GM18951 (cell line): ENCODE data around the gene JPH3.

Experiments used
- POLR2A ChIP-seq: IDR thresholded peaks from 4 replicates; pipeline ENCODE4 v1.6.1; 2011; ENCODE audit warnings: mild to moderate bottlenecking; ENCODE audit not compliant: insufficient read length, insufficient read depth; ENCODE audit errors: extremely low read depth
- in situ Hi-C: fragments of 300-500 bp; cut with MboI; formaldehyde crosslinking; loops from one replicate; pipeline ENCODE4 v1.12.0; 2022; ENCODE audit warnings: low sequenced_read_pairs, mixed read lengths, inconsistent platforms; ENCODE audit not compliant: unreplicated experiment

The JPH3 gene

GRCh38 chr16:87602001-87602775 lies at the start of gene JPH3:
Gene JPH3, plus strand, starts transcription at chr16:87602508. Its CDS starts 639 bp downstream, at chr16:87603147.
- no peak for TF ChIP-seq POLR2A
- in situ Hi-C loops = no loop called here

GRCh38 chr16:87552772-87553573 lies 49.3 kb upstream of the JPH3 start:
- TF ChIP-seq POLR2A = no peak
- in situ Hi-C loops = no loop called here

DNA sequence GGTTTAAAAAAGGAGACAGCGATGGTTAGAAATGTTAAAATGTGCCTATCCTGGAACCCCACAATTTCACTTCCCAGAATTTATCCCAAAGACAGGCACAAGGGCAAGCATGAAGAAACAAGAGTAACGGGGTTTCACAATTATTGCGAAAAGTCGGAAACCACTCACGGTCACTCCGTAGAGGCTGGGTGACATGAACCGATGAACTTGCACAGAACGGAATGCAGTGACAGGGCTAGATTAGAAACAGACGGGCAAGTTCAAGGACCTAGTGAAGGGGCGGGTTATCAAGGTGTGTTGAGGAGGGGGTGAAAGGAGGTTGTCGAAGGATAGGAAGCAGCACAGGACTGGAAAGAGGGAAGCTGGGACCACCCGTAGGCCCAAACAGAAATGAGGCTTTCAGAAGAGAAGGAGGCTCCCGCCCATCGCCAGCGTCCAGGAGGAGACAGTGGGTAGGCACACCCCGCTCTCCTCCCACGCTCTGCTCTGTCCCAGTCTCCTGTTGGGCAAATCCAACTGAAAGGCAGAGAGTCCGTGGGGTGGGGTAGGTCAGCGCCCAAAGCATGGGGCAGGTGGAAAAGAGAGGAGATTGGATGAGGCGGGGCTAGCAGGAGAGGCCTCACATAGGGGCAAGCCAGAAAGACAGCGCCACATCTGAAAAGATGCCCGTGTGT lies 47.4 kb upstream of the JPH3 start:
- TF ChIP-seq POLR2A = no peak
- in situ Hi-C loops = no loop called here

GRCh38 chr16:87555647-87556046 lies 46.7 kb upstream of the JPH3 start:
- no peak for TF ChIP-seq POLR2A
- in situ Hi-C loops = no loop called here

DNA sequence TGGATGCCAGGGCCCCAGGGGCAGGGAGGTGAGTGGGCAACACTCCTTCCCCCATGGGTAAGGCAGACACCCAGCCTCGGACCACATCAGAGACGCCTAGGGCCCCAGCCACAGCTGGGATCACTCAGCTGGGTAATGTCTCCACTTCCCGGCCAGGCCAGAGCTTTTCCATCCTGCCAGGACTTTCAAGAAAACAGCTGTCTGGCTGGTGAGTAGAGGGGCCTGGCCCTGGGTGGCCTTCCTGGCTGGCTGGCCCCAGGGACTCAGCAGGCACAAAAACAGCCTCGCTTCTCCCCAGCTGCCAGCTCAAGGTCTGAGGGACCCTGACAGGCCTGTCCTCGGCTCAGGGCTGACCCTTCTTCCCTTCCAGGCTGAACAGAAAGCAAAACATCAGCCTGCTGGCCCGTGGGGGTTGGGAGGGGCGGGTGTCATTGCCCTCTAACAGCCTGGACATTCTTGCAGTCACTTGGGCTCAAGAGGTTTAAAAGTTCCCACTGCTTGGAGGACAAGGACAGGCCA lies 45.3 kb upstream of the JPH3 start:
- TF ChIP-seq POLR2A = no peak
- in situ Hi-C loops = no loop called here

DNA sequence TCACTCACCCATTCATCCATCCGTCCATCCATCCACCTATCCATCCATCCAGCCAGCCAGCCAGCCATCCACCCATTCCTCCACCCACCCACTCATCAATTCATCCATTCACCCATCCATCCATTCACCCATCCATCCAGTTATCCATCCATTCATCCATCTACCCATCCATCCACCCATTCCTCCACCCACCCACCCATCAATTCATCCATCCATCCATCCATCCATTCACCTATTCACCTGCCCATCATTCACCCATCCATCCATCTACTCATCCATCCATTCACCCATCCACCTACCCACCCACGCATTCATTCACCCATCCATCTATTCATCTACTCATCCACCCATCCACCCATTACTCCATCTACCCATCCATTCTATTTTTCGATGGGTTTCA lies 43.6 kb upstream of the JPH3 start:
- in situ Hi-C loops = no loop called here
- no peak for TF ChIP-seq POLR2A

DNA sequence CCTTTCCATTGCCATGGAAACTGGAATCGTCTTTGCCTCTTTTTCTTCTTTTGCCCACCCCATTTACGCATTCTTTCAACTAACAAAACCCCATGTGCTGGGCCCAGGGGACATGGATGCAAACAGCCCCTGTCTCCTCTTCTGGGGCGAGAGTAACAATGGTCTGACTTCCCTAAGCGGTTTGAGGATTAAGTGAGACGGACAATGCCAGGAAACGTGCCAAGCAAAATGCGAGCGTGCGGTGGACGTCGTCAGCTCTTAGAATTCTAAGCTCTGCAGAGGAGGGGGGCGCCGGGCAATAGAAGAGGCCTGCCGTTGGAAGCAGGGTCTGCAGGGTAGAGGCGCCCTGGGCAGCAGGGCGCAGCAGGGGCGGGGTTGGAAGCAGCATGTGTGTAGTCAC lies 42.4 kb upstream of the JPH3 start:
- no peak for TF ChIP-seq POLR2A
- in situ Hi-C loops = no loop called here

GRCh38 chr16:87560428-87561199 lies 41.7 kb upstream of the JPH3 start:
- TF ChIP-seq POLR2A = no peak
- in situ Hi-C loops = no loop called here

DNA sequence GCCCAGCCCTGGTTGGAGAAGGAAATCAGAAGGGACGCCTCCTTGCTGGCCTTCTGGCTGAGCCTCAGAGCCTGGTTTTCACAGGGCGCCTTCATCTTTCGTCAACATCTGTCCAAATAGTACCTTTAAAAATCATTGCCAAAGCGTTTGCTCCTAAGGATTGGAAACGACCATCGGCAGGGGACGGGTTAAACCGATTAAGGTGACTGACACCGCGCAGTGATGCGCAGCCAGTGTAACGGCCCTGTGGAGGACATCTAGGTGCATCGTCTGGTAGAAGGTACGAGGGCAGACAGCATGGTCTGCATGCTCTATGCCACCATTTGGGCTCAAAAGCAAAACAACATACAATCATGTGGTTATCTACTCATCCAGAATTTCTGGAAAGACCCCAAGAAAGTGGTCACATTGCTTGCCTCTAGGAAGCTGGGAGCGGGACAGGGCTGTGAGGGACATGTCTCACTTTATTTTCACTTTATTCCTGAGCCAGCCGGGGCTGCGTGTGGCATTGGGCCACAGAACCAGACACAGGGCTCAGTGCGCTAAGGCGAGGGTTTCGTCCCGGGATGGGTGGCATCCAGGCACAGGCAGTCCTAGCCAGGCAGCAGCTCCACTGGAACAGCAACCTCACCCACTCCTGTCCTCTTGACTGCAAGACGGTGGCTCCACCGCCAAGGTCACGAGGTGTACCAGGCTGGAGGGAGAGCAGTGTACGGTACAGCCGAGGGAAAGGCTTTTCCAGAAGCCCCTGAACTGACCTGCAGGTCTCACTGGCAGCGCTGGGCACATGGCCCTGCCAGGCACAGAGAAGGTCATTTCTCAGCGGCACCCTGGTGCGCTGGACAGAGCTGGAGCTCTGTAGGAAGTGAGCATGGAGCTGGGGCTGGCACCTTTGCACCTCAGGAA lies 40.9 kb upstream of the JPH3 start:
- in situ Hi-C loops = no loop called here
- no peak for TF ChIP-seq POLR2A

DNA sequence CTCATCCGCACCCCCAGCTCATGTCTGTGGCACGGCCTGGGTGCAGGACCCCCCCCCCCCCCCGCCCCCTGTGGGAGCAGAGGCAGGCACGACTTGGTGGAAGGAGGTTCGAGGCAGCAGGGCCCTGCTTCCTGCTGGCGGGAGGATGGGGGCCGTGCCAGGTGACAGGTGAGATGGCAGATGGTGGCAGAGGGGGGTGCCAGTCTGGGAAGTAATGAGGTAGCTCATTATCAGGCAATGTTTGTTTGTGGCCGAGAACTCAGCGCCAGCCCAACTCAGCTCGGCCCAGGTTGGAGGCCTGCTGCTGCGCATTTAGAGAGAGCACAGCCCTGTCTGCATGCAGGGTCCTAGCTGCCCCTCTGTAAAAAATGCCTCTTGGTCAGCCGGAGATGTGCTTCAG lies 40.1 kb upstream of the JPH3 start:
- TF ChIP-seq POLR2A = no peak
- in situ Hi-C loops = no loop called here

DNA sequence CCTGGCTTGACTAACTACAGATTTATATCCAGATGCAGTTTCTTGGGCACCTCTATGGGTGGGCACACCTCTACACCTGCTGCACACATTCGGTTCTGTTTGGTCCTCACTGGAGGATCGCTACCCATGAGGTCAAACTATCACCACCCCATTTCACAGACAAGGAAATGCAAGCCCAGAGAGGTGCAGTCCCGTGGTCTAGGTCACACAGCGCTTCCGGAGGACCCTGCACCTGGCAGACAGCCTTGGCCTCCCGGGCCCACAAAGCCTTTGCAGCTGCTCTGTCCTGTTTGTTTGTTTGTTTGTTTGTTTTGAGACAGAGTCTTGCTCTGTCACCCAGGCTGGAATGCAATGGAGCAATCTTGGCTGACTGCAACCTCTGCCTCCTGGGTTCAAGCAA lies 39.3 kb upstream of the JPH3 start:
- in situ Hi-C loops = no loop called here
- no peak for TF ChIP-seq POLR2A
